HG03432 (cell line): ENCODE data around the gene KCNQ1OT1.
A peak's percentile ranks its signal among the peaks of the same experiment; 100 is the strongest.

Experiments used
- ATAC-seq: cut with Tn5 transposase; IDR thresholded peaks from one replicate; pipeline ENCODE4 v1.9.1; 2021; ENCODE audit warnings: mild to moderate bottlenecking, moderate library complexity; ENCODE audit not compliant: unreplicated experiment

The KCNQ1OT1 gene

GRCh38 chr11:2703363-2704141 lies 3.8 kb upstream of the KCNQ1OT1 start:
- no peak for ATAC-seq

- ATAC-seq: no peak
Measured at GRCh38 chr11:2702771-2703362, 3.1 kb upstream of the KCNQ1OT1 start.

GRCh38 chr11:2701898-2702434 lies 2.2 kb upstream of the KCNQ1OT1 start:
- ATAC-seq: no peak

GRCh38 chr11:2701230-2701629 lies 1.4 kb upstream of the KCNQ1OT1 start:
- no peak for ATAC-seq

- ATAC-seq: peak; percentile 42
Measured at GRCh38 chr11:2700415-2701211, 819 bp upstream of the KCNQ1OT1 start.

- ATAC-seq: peak; percentile 14
Measured at GRCh38 chr11:2699185-2699530, 636 bp downstream of the KCNQ1OT1 start.

- no peak for ATAC-seq
Measured at GRCh38 chr11:2698386-2699184, 1.2 kb downstream of the KCNQ1OT1 start.

- ATAC-seq: no peak
Measured at GRCh38 chr11:2697866-2698265, 1.9 kb downstream of the KCNQ1OT1 start.

GRCh38 chr11:2696455-2696854 lies 3.3 kb downstream of the KCNQ1OT1 start:
- no peak for ATAC-seq

GRCh38 chr11:2694995-2695939 lies 4.5 kb downstream of the KCNQ1OT1 start:
- ATAC-seq: no peak

GRCh38 chr11:2694495-2694894 lies 5.3 kb downstream of the KCNQ1OT1 start:
- ATAC-seq: no peak

- no peak for ATAC-seq
Measured at GRCh38 chr11:2693271-2694261, 6.2 kb downstream of the KCNQ1OT1 start.

- no peak for ATAC-seq
Measured at GRCh38 chr11:2691991-2692875, 7.6 kb downstream of the KCNQ1OT1 start.

GRCh38 chr11:2691355-2691761 lies 8.4 kb downstream of the KCNQ1OT1 start:
- ATAC-seq: no peak

- no peak for ATAC-seq
Measured at GRCh38 chr11:2690596-2691354, 9.0 kb downstream of the KCNQ1OT1 start.

- no peak for ATAC-seq
Measured at GRCh38 chr11:2689651-2690575, 9.9 kb downstream of the KCNQ1OT1 start.
